GM12891 (cell line): ENCODE measurements around the gene DAB2IP.

ENCODE experiments used
- PAX5 ChIP-seq: IDR thresholded peaks from 2 replicates; pipeline ENCODE4 v1.6.1; 2011; ENCODE audit warnings: low read length, moderate library complexity, mild to moderate bottlenecking; ENCODE audit not compliant: insufficient read depth, severe bottlenecking
- POLR2A ChIP-seq: IDR thresholded peaks from 2 replicates; pipeline ENCODE4 v1.6.1; 2011; ENCODE audit warnings: low read depth, low read length, control low read depth
- POLR2AphosphoS5 ChIP-seq: IDR thresholded peaks from 2 replicates; pipeline ENCODE4 v1.6.1; 2011; ENCODE audit warnings: low read depth, low read length, control low read depth
- POU2F2 ChIP-seq: IDR thresholded peaks from 2 replicates; pipeline ENCODE4 v1.6.1; 2011; ENCODE audit warnings: low read depth, mild to moderate bottlenecking, control low read depth, low read length, moderate library complexity
- TAF1 ChIP-seq: IDR thresholded peaks from 2 replicates; pipeline ENCODE4 v1.6.1; 2011; ENCODE audit warnings: low read depth, low read length, control low read depth

DNA sequence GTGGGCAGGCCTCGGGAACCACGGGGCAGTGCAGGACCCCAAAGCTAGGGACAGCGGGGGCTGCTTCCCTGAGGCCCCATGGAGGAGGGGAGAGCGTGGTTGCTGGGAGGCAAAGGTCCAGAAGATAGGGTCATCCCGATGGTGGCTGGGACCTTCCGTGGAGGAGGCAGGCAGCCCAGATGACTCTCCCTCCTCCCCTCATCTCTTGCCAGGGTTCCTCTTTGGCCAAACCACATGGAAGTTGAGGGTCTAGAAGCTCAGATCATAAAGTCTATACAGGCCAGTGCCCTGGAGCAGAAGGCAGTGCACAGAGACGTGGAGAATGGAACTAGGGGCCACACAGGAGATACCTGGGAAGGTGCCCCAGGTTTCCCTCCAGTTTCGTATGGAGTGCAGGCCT is 22.6 kb downstream of the DAB2IP start:
- TF ChIP-seq POU2F2, result no peak
- TF ChIP-seq POLR2AphosphoS5, result no peak
- no peak for TF ChIP-seq TAF1
- no peak for TF ChIP-seq PAX5
- TF ChIP-seq POLR2A, result no peak
